ENCODE results near the gene HOXA9. TPM values are rescaled to one million over a fixed set of nuclear protein-coding genes. Genes with fewer than 3 reads are reported as not detected.

Gene HOXA9
- total RNA-seq, 1 donor from 2014 or later: 46.5 TPM

DNA sequence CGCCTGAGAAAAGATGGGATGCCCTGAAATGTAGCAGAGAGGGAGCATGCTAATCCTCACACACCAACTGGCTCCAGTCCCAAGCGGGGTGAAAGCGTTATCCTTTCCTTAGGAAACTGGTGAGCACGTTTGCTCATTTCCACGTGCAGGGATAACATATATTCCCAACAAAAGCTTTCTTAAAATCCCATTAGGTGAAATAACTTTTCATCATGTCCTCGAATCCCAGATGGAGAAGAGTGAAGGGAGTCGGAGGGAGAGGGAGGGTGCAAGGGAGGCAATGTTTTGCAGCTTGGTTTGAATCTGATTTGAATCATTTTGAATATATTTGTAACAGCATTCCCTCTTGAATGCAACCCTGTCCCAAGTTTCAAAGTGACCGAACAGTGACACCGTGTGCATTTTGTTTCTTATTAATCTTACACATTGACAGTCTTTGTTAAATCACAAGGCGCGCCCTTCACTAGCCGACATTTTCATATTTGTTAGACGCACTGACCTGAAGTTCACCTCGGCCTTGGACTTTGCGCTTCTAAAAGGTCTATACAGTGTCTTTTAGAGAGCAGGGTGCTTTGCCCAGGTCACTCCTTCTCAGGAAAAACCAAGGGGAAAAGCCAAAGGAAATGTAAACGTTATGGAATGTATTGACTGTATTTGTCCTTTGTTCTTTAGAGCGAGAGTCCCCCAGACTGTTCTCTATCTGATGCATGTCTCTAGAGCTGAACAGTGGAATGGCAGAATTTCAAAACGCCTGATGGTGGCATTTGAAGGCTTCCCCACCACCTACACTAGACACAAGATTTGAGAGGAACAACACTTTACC is 31.7 kb downstream of the HOXA9 start:
- TF ChIP-seq, protein P1, sequence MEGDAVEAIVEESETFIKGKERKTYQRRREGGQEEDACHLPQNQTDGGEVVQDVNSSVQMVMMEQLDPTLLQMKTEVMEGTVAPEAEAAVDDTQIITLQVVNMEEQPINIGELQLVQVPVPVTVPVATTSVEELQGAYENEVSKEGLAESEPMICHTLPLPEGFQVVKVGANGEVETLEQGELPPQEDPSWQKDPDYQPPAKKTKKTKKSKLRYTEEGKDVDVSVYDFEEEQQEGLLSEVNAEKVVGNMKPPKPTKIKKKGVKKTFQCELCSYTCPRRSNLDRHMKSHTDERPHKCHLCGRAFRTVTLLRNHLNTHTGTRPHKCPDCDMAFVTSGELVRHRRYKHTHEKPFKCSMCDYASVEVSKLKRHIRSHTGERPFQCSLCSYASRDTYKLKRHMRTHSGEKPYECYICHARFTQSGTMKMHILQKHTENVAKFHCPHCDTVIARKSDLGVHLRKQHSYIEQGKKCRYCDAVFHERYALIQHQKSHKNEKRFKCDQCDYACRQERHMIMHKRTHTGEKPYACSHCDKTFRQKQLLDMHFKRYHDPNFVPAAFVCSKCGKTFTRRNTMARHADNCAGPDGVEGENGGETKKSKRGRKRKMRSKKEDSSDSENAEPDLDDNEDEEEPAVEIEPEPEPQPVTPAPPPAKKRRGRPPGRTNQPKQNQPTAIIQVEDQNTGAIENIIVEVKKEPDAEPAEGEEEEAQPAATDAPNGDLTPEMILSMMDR (IDR thresholded peaks at IDR 0.05; ENCODE audit: insufficient read depth, low read length, poor library complexity, severe bottlenecking): no peak
- no peak overlapping the region for H3K4me3 ChIP-seq (ENCODE audit: low read depth, low read length)
- H3K36me3 ChIP-seq (ENCODE audit: control insufficient read depth, insufficient read depth, low read length): peaks cover 1% of the 10 kb centered on the region
- no peaks in the 10 kb centered on the region for H3K27me3 ChIP-seq (ENCODE audit: control insufficient read depth, insufficient read depth, low read length)
- no peak for DNase-seq (ENCODE audit: low read depth)

DNA sequence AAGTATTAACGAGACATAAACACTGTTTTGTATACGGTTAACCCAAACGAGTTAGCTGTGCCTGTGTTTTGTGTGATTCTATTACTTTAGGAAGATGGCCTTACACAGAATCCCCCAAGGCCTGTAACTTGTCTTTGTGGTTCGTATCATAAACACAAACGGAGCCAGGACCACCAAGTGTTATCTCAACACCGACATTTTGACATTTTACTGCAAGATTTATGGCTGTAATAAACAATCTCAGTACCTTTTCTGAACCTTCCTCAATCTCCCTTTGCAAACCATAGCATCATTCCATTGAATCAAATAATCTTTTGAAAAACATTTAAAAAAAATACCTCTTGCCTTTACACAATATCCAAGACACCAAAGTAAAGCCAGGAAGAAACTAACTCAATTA is 32.4 kb downstream of the HOXA9 start:
- Histone ChIP-seq H3K27me3 (ENCODE audit: control insufficient read depth, insufficient read depth, low read length) (no peaks in the 10 kb centered on the region), H3K36me3 (ENCODE audit: control insufficient read depth, insufficient read depth, low read length) (peaks cover 1% of the 10 kb centered on the region), H3K4me3 (ENCODE audit: low read depth, low read length) (no peak overlapping the region)
- no peak for DNase-seq (ENCODE audit: low read depth)
- TF ChIP-seq, protein P1 (IDR thresholded peaks at IDR 0.05; ENCODE audit: insufficient read depth, low read length, poor library complexity, severe bottlenecking): no peak

DNA sequence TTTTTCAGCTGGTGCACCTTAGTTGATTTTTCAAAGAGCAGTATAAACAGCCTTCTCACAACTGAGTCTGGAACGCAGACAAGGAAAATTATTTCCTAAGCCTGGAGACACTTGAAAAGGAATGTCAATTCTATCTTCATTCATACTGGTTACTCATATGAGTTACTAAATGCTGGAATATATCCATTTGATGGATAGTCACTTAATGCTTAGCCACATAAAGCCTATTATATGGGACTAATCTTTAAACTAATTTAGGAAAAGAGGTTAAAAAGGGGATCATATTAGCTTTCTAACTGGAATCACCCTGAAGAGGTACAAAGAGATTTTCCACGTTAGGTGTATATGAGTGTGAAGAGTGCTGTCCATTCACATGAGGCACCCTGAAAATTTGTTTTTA is 33.1 kb downstream of the HOXA9 start:
- Histone ChIP-seq H3K27me3 (ENCODE audit: control insufficient read depth, insufficient read depth, low read length) (no peaks in the 10 kb centered on the region), H3K36me3 (ENCODE audit: control insufficient read depth, insufficient read depth, low read length) (peaks cover 1% of the 10 kb centered on the region), H3K4me3 (ENCODE audit: low read depth, low read length) (no peak overlapping the region)
- no peak for DNase-seq (ENCODE audit: low read depth)
- TF ChIP-seq, protein P1 (IDR thresholded peaks at IDR 0.05; ENCODE audit: insufficient read depth, low read length, poor library complexity, severe bottlenecking): no peak

DNA sequence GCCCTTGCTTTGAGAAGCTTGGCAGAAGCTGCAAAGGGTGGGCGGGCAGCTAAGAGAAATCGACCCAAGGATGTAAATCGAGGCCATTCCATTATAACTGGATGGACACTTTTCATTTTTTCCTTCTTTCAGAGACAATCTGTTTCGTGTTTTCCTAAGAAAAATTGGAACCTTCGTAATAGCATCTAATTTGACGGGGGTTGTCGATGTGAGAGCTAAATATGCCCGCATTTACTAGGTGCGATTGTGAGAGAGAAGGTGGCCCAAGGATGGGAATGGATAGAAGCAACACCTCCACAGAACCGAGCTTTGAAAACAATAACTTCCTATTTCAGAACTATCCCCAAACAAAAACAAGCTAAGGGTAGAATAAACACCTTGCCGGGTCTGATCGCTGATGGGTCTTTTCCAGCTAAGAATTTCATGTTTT is 33.9 kb downstream of the HOXA9 start:
- peaks cover 1% of the 10 kb centered on the region for H3K36me3 ChIP-seq (ENCODE audit: control insufficient read depth, insufficient read depth, low read length)
- H3K4me3 ChIP-seq (ENCODE audit: low read depth, low read length): peak overlapping the region; percentile 41
- no peaks in the 10 kb centered on the region for H3K27me3 ChIP-seq (ENCODE audit: control insufficient read depth, insufficient read depth, low read length)
- no peak for DNase-seq (ENCODE audit: low read depth)
- TF ChIP-seq, protein P1 (IDR thresholded peaks at IDR 0.05; ENCODE audit: insufficient read depth, low read length, poor library complexity, severe bottlenecking): no peak

DNA sequence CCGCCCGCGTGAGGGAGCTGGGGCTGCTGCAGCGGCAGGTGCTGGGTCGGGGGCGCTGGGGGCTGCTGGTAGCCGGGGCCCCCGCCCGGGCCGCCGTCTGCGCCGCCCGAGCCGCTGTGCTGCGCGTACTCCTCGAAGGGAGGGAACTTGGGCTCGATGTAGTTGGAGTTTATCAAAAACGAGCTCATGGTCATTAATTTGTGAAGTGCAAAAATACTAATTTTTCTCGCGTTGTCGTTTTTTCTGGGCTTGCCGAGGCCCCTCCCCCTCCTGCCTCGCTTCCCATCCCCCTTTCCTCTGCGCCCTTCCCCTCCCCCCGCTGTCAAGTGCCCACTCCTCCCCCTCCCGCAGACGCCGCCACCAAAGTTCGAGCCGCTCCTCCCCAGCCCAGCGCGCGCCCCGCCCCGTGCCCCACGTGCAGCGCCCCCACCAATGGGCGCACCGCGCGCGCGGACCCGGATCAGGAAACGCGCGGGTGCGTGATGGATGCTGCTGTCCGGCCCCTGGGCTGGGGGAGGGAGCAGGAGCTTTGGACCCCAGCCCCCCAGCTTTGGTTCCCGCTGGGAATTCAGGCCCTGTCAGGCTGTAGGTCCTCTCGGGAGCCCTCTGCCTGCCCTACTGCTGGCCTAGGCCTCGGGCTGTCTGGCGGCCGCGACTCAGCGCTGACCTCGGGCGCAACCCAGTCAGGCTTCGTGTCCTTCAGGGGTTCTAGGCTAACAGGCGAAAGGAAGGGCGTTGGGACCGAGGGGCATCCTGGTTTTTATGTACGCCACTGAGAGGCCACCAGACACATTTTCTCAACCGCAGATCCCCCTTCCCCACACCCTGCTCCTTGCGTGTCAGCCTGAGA is 34.6 kb downstream of the HOXA9 start, which contains the start of gene HOXA4:
Gene HOXA4, minus strand, starts transcription at position 218 of the 850 bp plus-strand sequence. Its CDS starts 24 bp downstream, at position 194.
- DNase-seq (ENCODE audit: low read depth): no peak
- H3K4me3 ChIP-seq (ENCODE audit: low read depth, low read length): peak within 1 kb of the TSS; percentile 52
- no peaks in the 10 kb centered on the region for H3K27me3 ChIP-seq (ENCODE audit: control insufficient read depth, insufficient read depth, low read length)
- H3K36me3 ChIP-seq (ENCODE audit: control insufficient read depth, insufficient read depth, low read length): peaks cover 1% of the 10 kb centered on the region
- TF ChIP-seq, protein P1 (IDR thresholded peaks at IDR 0.05; ENCODE audit: insufficient read depth, low read length, poor library complexity, severe bottlenecking): no peak

Measured in kidney epithelial cell (primary cell).